Large intestine (tissue), 3 donors: ENCODE results near the gene TMEM125. TPM values are rescaled to one million over a fixed set of nuclear protein-coding genes. Genes with fewer than 3 reads are reported as not detected.

ENCODE experiments used
- DNase-seq, 2 donors: peaks; one replicate each; pipeline versions ENCODE4 v3.0.0 to v3.0.0-alpha.2; 2013
- H3K27ac ChIP-seq: one replicate; pipeline ENCODE4 v1.5.1; 2013; ENCODE audit warnings: low read length
- H3K27me3 ChIP-seq: 2 replicates; pipeline ENCODE4 v1.6.1; 2013; ENCODE audit warnings: low read length; ENCODE audit not compliant: control insufficient read depth, insufficient read depth
- H3K36me3 ChIP-seq: 2 replicates; pipeline ENCODE4 v1.6.1; 2013; ENCODE audit warnings: low read length; ENCODE audit not compliant: control insufficient read depth, insufficient read depth
- H3K4me1 ChIP-seq: one replicate; pipeline ENCODE4 v1.6.1; 2013; ENCODE audit warnings: low read length; ENCODE audit not compliant: control insufficient read depth, insufficient read depth
- H3K4me3 ChIP-seq: one replicate; pipeline ENCODE4 v1.5.1; 2013; ENCODE audit warnings: low read length
- H3K9me3 ChIP-seq: one replicate; pipeline ENCODE4 v1.6.1; 2013; ENCODE audit warnings: mild to moderate bottlenecking, low read depth, low read length, moderate library complexity; ENCODE audit not compliant: control insufficient read depth
- WGBS: methylation state at CpG from one replicate; pipeline ENCODE4 v1.1.5; 2013; ENCODE audit warnings: low lambda C conversion rate; ENCODE audit not compliant: insufficient coverage; 5-methylcytosine and 5-hydroxymethylcytosine counted together
- polyA plus RNA-seq: library from polyadenylated mRNA; unstranded; fragments of 120-200 nt; gene quantifications from one replicate; pipeline ENCODE4 v1.2.1, GENCODE V29; 2013

The TMEM125 gene
- polyA plus RNA-seq, 1 donor: 29.7 TPM

- no peaks in the 10 kb centered on the region for H3K9me3 ChIP-seq
- WGBS: no CpG with 5 or more reads among the region's 3 CpGs
- no peaks in the 10 kb centered on the region for H3K36me3 ChIP-seq
- no peak overlapping the region for H3K27ac ChIP-seq
- no peak overlapping the region for H3K4me3 ChIP-seq
- no peaks in the 10 kb centered on the region for H3K27me3 ChIP-seq
- DNase-seq: no peak
- no peaks in the 10 kb centered on the region for H3K4me1 ChIP-seq
Measured at GRCh38 chr1:43319766-43320165, 50.0 kb downstream of the TMEM125 start.

GRCh38 chr1:43321331-43321891, 51.6 kb downstream of the TMEM125 start:
- Histone ChIP-seq H3K4me1 (no peaks in the 10 kb centered on the region), H3K27ac (no peak overlapping the region), H3K4me3 (no peak overlapping the region), H3K36me3 (no peaks in the 10 kb centered on the region), H3K27me3 (no peaks in the 10 kb centered on the region), H3K9me3 (peaks cover 8% of the 10 kb centered on the region)
- WGBS: no CpG with 5 or more reads among the region's 16 CpGs
- DNase-seq: no peak

- no peaks in the 10 kb centered on the region for H3K4me1 ChIP-seq
- WGBS: no CpG with 5 or more reads among the region's 5 CpGs
Measured at GRCh38 chr1:43322506-43322905, 52.7 kb downstream of the TMEM125 start.

More at GRCh38 chr1:43322506-43322905, 52.7 kb downstream of the TMEM125 start:
- Histone ChIP-seq H3K27ac (no peak overlapping the region), H3K36me3 (no peaks in the 10 kb centered on the region), H3K4me3 (no peak overlapping the region), H3K9me3 (peaks cover 8% of the 10 kb centered on the region), H3K27me3 (no peaks in the 10 kb centered on the region)
- no peak for DNase-seq

Other genes starting within 250 kb of the TMEM125 start
- gene EBNA1BP2, start 97.7 kb upstream of the TMEM125 start, polyA plus RNA-seq: 53.1 TPM
- 0.25 TPM for gene CFAP57, start 97.7 kb upstream of the TMEM125 start, polyA plus RNA-seq
- 46.2 TPM for gene C1orf210, start 15.6 kb downstream of the TMEM125 start, polyA plus RNA-seq
- gene TIE1, start 31.0 kb downstream of the TMEM125 start, polyA plus RNA-seq: 18.7 TPM
- 0.21 TPM for gene MPL, start 67.8 kb downstream of the TMEM125 start, polyA plus RNA-seq
- 20.7 TPM for gene CDC20, start 89.0 kb downstream of the TMEM125 start, polyA plus RNA-seq
- gene ELOVL1, start 98.0 kb downstream of the TMEM125 start, polyA plus RNA-seq: 68.7 TPM
- gene MED8, start 119.8 kb downstream of the TMEM125 start, polyA plus RNA-seq: 36.5 TPM
- 26.3 TPM for gene SZT2, start 119.9 kb downstream of the TMEM125 start, polyA plus RNA-seq
- 68.1 TPM for gene HYI, start 183.9 kb downstream of the TMEM125 start, polyA plus RNA-seq